HT1080 (cell line): ENCODE measurements around the gene PIAS1. TPM values are rescaled to one million over a fixed set of nuclear protein-coding genes. Genes with fewer than 3 reads are reported as not detected.
"Not testable (repeated sequence)": the region's sequence is repeated elsewhere in the genome, so short reads cannot be mapped to it uniquely, and the experiment has no call there.

Experiments used
- DNase-seq: peaks from one replicate; pipeline ENCODE4 v3.0.0-alpha.2; 2015; ENCODE audit warnings: low read depth
- total RNA-seq: library from RNA; depleted of rRNA; stranded (reverse); fragments of >200 nt; shearing (Covaris generic); gene quantifications from 2 replicates; pipeline ENCODE4 v1.2.3, GENCODE V29; 2014

The PIAS1 gene
- total RNA-seq, 1 experiment from 2014 or later: 22.7 TPM

- DNase-seq: no peak
These were observed 160.7 kb downstream of the PIAS1 start for GRCh38 chr15:68214838-68215254.

- no peak for DNase-seq
These were observed 163.2 kb downstream of the PIAS1 start for GRCh38 chr15:68217341-68217740.

- DNase-seq: no peak
These were observed 164.2 kb downstream of the PIAS1 start for GRCh38 chr15:68218331-68218730.

GRCh38 chr15:68218847-68219798, 165.0 kb downstream of the PIAS1 start:
- DNase-seq: no peak

GRCh38 chr15:68220489-68220888, 166.4 kb downstream of the PIAS1 start:
- DNase-seq: no peak

GRCh38 chr15:68220967-68221366, 166.9 kb downstream of the PIAS1 start:
- DNase-seq: no peak

- DNase-seq: not testable (repeated sequence)
These were observed 167.7 kb downstream of the PIAS1 start for GRCh38 chr15:68221530-68222431.

- not testable (repeated sequence) for DNase-seq
These were observed 168.3 kb downstream of the PIAS1 start for GRCh38 chr15:68222432-68222743.

GRCh38 chr15:68223171-68223570, 169.1 kb downstream of the PIAS1 start:
- no peak for DNase-seq

GRCh38 chr15:68224108-68224507, 170.0 kb downstream of the PIAS1 start:
- no peak for DNase-seq

GRCh38 chr15:68224546-68225250, 170.6 kb downstream of the PIAS1 start:
- DNase-seq: no peak

- not testable (repeated sequence) for DNase-seq
These were observed 171.3 kb downstream of the PIAS1 start for GRCh38 chr15:68225442-68225841.

- no peak for DNase-seq
These were observed 173.6 kb downstream of the PIAS1 start for GRCh38 chr15:68227643-68228142.

GRCh38 chr15:68228143-68228970, 174.2 kb downstream of the PIAS1 start:
- DNase-seq: peak; percentile 27

- DNase-seq: no peak
These were observed 174.9 kb downstream of the PIAS1 start for GRCh38 chr15:68228971-68229385.

GRCh38 chr15:68229386-68230156, 175.5 kb downstream of the PIAS1 start, which contains the start of gene CLN6:
Gene CLN6 (minus strand): TSS chr15:68229728. CDS start chr15:68229584, 144 bp downstream.
- peak; percentile 69 for DNase-seq

GRCh38 chr15:68230157-68231100, 176.3 kb downstream of the PIAS1 start:
- no peak for DNase-seq

GRCh38 chr15:68231102-68231818, 177.1 kb downstream of the PIAS1 start:
- DNase-seq: no peak
